HG02571 (cell line): Measurements from ENCODE around the gene RMND5A.

ENCODE experiments used
- ATAC-seq: cut with Tn5 transposase; IDR thresholded peaks from one replicate; pipeline ENCODE4 v1.9.1; 2021; ENCODE audit warnings: mild to moderate bottlenecking, moderate library complexity; ENCODE audit not compliant: unreplicated experiment

The RMND5A gene

DNA sequence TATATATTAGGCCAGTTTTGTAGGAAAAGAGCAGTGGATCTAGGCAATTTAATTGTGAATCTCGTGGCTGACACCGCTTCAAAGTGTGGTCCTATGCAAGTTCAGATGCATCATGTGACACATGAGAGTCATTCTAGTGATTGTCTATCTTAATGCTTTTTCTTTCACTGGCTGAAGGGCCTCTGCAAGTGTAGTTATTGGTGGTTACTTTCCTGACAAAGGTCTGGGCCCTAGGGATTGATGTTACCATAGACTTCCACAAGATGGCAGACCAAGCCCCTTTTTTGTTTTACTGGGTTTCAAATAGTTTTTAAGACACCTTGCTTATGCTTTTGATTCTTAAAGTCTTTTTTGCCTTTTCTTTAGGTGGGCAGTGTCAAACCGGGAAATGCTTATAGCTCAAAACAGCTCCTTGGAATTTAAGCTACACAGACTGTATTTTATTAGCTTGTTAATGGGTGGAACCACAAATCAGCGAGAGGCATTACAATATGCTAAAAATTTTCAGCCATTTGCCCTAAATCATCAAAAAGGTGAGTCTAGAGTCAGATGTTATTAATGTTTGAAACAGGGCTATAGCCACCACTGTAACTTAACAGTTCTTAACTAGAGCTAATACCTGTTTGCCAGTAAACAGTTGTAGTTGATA is 44.7 kb downstream of the RMND5A start:
- no peak for ATAC-seq

DNA sequence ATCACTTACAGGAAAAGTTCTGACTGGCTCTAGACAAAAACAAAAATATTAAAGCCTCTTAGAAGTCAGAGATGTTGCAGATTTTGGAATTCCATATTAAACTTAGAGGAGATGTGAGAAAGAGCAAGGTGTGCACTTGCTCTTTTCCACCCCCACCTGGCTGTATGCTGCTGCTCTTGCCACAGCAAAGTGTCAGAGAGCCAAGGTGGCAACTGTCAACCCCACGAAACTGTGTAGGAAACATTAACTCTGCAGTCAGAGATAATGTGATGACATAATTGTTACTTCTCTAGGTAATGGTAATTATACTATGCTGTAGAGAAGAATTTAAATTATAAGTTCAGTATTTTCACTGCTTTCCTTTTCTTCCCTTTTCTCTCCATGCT is 45.2 kb downstream of the RMND5A start:
- no peak for ATAC-seq

GRCh38 chr2:86768189-86768949 is 48.3 kb downstream of the RMND5A start:
- ATAC-seq, result no peak

- no peak for ATAC-seq
Observed at GRCh38 chr2:86769838-86770237, 49.7 kb downstream of the RMND5A start.

GRCh38 chr2:86770816-86771301 is 50.8 kb downstream of the RMND5A start:
- no peak for ATAC-seq

DNA sequence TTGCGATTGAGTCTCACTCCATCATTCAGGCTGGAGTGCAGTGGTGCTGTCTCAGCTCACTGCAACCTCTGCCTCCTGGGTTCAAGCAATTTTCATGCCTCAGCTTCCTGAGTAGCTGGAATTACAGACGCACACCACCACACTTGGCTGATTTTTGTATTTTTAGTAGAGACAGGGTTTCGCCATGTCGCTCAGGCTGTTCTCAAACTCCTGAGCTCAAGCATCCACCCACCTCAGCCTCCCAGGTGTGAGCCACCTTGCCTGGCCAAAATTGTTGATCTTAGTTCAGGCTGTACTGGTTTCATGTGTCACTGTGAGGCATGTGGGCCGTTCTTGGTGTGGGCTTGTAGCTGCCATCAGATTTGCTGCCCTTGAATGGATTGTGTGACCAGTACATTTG is 52.5 kb downstream of the RMND5A start:
- ATAC-seq, result no peak

GRCh38 chr2:86774862-86775261 is 54.8 kb downstream of the RMND5A start:
- ATAC-seq, result no peak

DNA sequence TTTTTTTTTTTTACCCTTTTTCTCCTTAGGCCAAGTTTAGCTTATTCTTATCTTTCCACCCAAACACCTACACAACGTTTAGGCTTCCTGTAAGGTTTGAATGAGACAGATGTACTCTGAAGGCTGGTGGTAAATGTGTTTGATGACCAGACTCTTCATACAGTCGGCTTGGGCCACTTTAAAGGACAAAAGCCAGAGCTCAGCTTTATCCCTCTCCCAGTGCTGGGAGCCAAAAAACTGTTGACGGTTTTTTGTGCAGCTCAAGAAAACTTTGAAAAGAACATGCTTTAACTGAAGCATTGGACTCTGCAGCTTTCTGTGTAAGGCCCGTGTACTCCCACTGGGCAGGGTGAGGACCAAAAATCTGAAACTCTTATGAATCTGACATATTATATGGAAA is 55.2 kb downstream of the RMND5A start:
- ATAC-seq, result no peak

GRCh38 chr2:86776532-86776931 is 56.4 kb downstream of the RMND5A start:
- ATAC-seq, result no peak

DNA sequence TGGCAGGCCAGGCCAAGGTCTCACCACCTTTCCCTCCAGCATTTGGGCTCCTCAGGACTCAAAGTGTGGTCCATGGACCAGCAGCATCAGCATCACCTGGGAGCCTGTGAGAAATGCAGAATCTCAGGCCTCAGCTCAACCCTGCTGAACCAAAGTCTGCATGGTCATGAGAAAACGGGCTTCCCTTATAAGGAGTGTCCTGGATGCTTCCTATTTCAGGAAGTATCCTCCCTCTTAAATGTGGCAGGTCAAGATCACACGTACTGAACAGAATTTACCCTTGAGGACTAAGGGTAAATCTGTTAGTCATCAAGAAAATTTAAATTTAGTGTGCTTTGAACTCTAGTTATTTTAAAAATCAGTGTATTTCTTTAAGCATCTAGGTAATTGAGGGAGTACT is 58.9 kb downstream of the RMND5A start:
- ATAC-seq, result no peak

GRCh38 chr2:86779971-86780370 is 59.9 kb downstream of the RMND5A start:
- ATAC-seq, result no peak

GRCh38 chr2:86781363-86781762 is 61.3 kb downstream of the RMND5A start:
- ATAC-seq, result no peak

GRCh38 chr2:86782748-86783147 is 62.7 kb downstream of the RMND5A start:
- ATAC-seq, result no peak

GRCh38 chr2:86783615-86784339 is 63.7 kb downstream of the RMND5A start:
- ATAC-seq, result peak; percentile 97

- ATAC-seq, result no peak
Observed at GRCh38 chr2:86785456-86785855, 65.4 kb downstream of the RMND5A start.

DNA sequence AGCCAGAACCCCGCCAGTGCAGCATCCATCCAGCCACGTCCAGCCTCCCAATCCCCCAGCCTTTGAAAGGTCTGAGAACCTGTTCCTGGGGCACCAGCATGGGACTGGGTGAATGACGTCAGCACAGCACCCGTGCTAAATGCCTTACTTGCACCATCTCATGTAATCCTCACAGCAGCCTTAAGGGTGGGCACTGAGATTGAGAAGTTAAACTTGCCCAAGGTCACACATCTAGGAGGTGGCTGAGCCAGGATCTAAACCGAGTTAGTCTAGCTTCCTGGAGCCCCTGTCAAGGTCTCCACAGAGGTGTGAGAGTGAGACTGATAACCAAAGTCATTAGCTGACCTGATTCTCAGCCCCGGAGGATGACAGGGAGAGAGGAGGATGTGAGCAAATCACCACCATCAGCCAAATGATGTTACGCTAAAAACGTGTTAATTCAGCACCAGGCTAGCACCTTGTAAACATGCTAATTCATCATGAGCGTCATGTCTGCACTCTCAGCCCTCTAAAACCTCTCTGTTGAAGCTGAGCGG is 66.0 kb downstream of the RMND5A start:
- no peak for ATAC-seq

- no peak for ATAC-seq
Observed at GRCh38 chr2:86787736-86788135, 67.6 kb downstream of the RMND5A start.

- no peak for ATAC-seq
Observed at GRCh38 chr2:86788165-86788564, 68.1 kb downstream of the RMND5A start.

DNA sequence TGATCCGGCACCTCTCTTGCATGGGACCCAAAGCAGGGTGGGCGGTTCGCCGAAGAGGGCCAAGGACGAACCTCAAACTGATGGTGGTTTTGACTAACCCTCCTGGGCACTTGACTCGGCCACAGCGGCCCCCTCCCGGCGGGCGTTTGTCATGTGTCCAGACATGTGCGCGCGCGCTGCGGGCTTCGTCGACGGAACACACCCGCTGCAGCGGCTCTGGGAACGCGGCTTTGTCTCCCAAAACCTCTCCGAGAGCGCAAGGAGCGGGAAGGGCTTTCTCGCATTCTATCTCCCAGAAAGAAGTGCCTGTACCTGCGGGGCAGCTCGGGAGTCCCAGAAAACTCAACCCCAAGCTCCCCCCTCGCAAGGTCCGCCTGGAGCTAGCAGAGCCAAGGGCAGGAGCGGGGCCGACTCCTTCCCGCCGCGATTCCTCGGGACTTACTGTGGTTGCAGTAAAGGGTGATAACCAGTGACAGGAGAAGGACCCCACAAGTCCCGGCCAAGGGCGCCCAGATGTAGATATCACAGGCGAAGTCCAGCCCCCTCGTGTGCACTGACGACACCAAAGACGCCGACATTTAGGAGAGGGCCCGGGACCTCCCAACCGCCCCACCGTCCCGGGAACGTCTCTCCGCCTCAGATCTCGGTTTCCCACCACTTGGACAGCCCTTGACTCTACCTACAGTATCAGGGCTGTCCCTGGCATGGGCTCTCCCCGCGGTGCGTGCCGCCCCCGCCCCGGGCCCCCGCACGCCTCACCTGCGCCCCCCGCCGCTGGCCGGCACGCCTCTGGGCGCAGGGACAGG is 69.0 kb downstream of the RMND5A start:
- ATAC-seq, result no peak

DNA sequence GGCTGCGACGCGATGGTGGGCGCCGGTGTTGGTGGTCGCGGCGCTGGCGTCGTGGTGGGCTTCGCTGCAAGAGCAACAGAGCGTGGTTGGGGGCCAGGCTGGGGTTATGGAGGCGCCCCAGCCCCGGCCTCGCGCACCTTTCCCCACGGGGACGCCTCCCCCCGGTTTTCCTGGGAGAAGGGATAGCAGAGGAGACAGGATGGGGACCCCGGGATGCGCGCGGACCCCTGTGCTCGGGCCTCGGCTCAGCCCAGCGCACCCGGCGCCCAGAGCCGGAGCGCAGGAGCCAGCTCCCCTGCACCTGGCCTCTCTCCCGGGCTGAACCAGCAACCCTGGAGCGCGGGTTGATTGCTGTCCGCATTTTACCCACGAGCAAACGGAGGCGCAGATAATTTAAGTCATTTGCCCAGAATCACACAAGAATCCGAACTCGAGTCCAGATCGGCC is 69.6 kb downstream of the RMND5A start:
- ATAC-seq, result no peak
